HG03571 (cell line): ENCODE measurements around the gene TMEFF2.

Experiments
- ATAC-seq: cut with Tn5 transposase; IDR thresholded peaks from one replicate; pipeline ENCODE4 v1.9.1; 2021; ENCODE audit not compliant: unreplicated experiment

TMEFF2 gene

DNA sequence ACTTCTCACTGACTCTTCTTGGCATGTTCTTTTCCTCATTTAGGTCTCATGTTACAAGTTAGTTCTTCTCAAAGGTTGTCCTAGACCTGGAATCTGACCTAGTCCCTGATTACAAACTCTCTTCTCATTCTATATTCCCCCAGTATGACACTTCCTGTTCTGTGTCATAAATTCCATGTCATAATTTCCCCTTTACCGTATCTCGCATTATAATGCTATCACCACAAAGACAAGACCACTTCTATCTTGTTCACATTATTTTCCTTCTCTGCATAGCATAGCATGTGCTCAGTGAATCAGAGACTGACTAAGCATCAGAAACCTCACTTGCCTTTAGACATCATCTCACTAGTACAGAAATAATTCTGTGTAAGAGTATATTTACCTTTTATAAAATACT, 284.2 kb downstream of the TMEFF2 start:
- no peak for ATAC-seq

DNA sequence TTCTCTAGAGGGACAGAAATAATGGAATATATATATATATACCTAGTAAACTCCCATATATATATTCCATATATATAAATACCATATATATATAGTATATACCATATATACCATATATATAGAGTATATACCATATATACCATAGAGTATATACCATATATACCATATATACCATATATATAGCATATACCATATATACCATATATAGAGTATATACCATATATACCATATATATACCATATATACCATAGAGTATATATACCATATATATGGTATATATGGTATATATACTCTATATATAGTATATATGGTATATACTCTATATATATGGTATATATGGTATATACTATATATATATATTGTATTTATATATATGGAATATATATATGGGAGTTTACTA, 285.9 kb downstream of the TMEFF2 start:
- no peak for ATAC-seq

DNA sequence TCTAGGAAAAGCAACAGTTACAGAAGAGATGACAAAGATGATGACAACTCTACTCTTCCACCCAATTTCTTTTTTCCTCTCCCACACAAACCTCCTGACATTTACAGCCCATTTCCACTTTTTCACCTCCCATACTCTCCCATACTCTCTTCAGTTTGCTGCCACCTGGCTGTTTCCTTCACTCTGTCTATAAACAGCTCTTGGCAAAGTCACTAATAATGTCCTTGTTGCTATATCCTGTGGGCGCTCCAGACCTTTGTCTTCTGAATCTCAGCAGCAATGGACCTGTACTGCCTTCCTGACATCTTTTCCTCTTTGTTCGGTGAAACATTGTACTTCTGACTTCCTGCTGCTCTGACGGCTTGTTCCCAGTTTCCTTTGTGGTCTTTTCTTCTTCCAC, 287.2 kb downstream of the TMEFF2 start:
- ATAC-seq: no peak

DNA sequence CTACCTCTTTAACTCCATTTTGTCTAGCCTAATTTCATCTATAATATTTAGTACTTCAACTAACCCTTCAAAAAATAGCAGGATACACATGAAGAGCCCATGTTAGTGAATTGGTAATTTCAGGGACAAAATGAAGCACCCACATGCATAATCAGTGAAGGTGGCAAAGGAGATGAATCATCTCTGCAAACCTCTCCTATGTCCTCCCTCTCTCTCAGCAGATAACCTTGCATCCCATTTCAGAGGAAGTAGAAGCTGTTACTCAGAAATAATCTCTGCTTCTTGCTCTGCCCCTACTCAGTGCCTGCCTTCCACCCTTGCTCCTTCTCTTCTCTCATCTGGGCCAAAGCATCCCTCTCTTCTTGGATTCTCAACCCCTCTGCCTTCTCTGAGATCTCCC, 287.6 kb downstream of the TMEFF2 start:
- no peak for ATAC-seq

DNA sequence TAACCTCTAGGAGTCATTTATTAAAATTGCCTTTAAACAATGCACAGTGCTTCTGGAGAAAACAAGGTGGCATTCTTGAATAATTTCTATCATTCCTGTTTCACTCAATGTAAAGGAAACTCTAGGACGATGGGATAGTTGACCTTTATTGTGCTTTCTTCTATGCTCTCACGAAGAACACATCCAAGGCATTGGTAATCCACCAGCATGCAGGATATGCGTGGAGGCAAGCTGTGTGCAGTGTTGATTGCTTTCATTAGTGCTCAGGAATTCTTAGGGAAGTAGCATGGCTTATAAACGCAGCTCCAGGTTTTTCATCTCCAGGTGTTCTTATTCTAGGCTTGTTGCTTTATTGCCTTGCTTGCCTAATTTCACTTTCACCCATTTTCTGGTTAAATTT, 289.4 kb downstream of the TMEFF2 start:
- no peak for ATAC-seq

DNA sequence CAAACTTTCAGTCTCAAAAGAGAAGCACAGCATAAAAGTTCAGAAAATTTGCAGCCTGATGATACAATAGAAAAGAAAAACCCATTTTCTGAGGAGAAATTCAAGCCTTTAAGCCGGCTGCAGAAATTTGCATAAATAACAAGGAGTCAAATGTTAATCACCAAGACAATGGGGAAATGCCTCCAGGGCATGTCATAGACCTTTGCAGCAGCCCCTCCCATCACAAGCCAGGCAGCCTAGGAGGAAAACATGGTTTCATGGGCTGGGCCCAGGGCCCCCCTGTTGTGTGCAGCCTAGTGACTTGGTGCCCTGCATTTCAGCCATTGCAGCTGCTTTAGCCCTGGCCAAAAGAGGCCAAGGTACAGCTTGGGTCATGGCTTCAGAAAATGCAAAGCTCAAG, 293.7 kb downstream of the TMEFF2 start:
- no peak for ATAC-seq

DNA sequence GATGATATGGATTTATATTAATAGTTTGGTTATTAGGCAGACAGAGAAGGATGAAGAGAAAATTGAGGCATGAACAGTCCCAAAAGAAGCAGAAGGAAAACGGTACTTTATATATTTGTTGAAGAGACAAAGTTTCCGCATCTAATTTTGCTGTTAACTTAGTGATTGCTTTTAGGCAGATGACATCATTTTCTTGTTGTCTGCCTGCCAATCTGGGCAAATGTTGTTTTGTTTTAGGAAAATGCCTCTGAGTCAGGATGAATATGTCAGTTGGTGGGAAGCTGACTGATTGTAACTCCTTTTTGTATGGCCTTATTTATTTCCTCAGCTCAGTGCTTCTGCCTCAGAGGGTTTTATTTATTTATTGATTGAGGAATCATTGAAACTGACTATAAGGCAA, 295.3 kb downstream of the TMEFF2 start:
- no peak for ATAC-seq
